Tibial artery (tissue), 4 donors: Measurements from ENCODE around the gene TMEM9B.

ENCODE experiments used
- DNase-seq, 2 donors: peaks; one replicate each; pipeline ENCODE4 v3.0.0-alpha.2; 2019
- H3K27ac ChIP-seq, 2 donors: fragments of 200-600 bp; sonication (generic) in 1 of 2; 1 replicate in 1 of 2; 2 replicates in 1 of 2; pipeline ENCODE4 v1.5.1; 2018 to 2019; ENCODE audit warnings: mild to moderate bottlenecking in 1 of 2
- H3K27me3 ChIP-seq, 2 donors: fragments of 200-600 bp; sonication (generic) in 1 of 2; one replicate each; pipeline versions ENCODE4 v1.5.1 to v1.6.0; 2016 to 2019
- H3K36me3 ChIP-seq, 3 donors: fragments of 200-600 bp; sonication (generic) in 2 of 3; one replicate each; pipeline ENCODE4 v1.5.1; 2016 to 2019; ENCODE audit warnings: mild to moderate bottlenecking in 2 of 3
- H3K4me1 ChIP-seq, 4 donors: fragments of 200-600 bp; sonication (generic) in 2 of 4; 1 replicate in 3 of 4; 2 replicates in 1 of 4; pipeline ENCODE4 v1.5.1; 2016 to 2019
- H3K4me3 ChIP-seq, 2 donors: fragments of 200-600 bp; sonication (generic) in 1 of 2; 1 replicate in 1 of 2; 2 replicates in 1 of 2; pipeline ENCODE4 v1.5.1; 2018 to 2019; ENCODE audit warnings: mild to moderate bottlenecking in 2 of 2
- H3K9me3 ChIP-seq, 3 donors: fragments of 200-600 bp; sonication (generic) in 1 of 3; one replicate each; pipeline ENCODE4 v1.5.1; 2016 to 2019
- CTCF ChIP-seq, 2 experiments: fragments of 200-600 bp in 1 of 2; fragments of 450-650 bp in 1 of 2; IDR thresholded peaks; one replicate each; pipeline ENCODE4 v1.5.1; 2017 to 2019; ENCODE audit warnings: antibody characterized with exemption in 2 of 2, mild to moderate bottlenecking in 1 of 2, moderate library complexity in 1 of 2
- intact Hi-C: fragments of 100-400 bp; cut with DNase I; formaldehyde crosslinking; loops from one replicate; pipeline ENCODE4 v1.15.0; 2023; ENCODE audit warnings: low total_unique reads

Gene TMEM9B

GRCh38 chr11:8899119-8899753, 65.0 kb downstream of the TMEM9B start:
- DNase-seq: no peak
- Histone ChIP-seq H3K4me3 (no peak overlapping the region), H3K9me3 (peaks cover 0 to 10% (median 5%) of the 10 kb centered on the region in 3 donors), H3K27ac (no peak overlapping the region), H3K27me3 (no peaks in the 10 kb centered on the region), H3K4me1 (no peaks in the 10 kb centered on the region), H3K36me3 (no peaks in the 10 kb centered on the region)
- no peak for TF ChIP-seq CTCF (IDR thresholded peaks at IDR 0.05)
- intact Hi-C loops: no loop called here
